ENCODE measurements around the gene FAM13A.
"Not testable (repeated sequence)": the region's sequence is repeated elsewhere in the genome, so short reads cannot be mapped to it uniquely, and the experiment has no call there.

FAM13A gene

GRCh38 chr4:89056953-89057398, at the start of gene FAM13A:
TSS of gene FAM13A (minus strand) at chr4:89057185. CDS start at chr4:89056964, 221 bp downstream.
- DNase-seq, result peak; percentile 76

GRCh38 chr4:89105726-89106125, 48.7 kb upstream of the FAM13A start:
- DNase-seq, result no peak

- peak; percentile 43 for DNase-seq
Observed at GRCh38 chr4:89101256-89102161, 44.5 kb upstream of the FAM13A start.

- DNase-seq, result no peak
Observed at GRCh38 chr4:89100853-89101252, 43.9 kb upstream of the FAM13A start.

GRCh38 chr4:89099471-89099870, 42.5 kb upstream of the FAM13A start:
- DNase-seq, result no peak

- no peak for DNase-seq
Observed at GRCh38 chr4:89099034-89099433, 42.0 kb upstream of the FAM13A start.

GRCh38 chr4:89078300-89078699, 21.3 kb upstream of the FAM13A start:
- DNase-seq, result no peak

GRCh38 chr4:89077761-89078160, 20.8 kb upstream of the FAM13A start:
- peak; percentile 13 for DNase-seq

- DNase-seq, result no peak
Observed at GRCh38 chr4:89072921-89073320, 15.9 kb upstream of the FAM13A start.

GRCh38 chr4:89071311-89071710, 14.3 kb upstream of the FAM13A start:
- no peak for DNase-seq

- DNase-seq, result no peak
Observed at GRCh38 chr4:89070041-89070440, 13.1 kb upstream of the FAM13A start.

- no peak for DNase-seq
Observed at GRCh38 chr4:89069481-89069880, 12.5 kb upstream of the FAM13A start.

GRCh38 chr4:89067417-89067816, 10.4 kb upstream of the FAM13A start:
- no peak for DNase-seq

- DNase-seq, result no peak
Observed at GRCh38 chr4:89064848-89065247, 7.9 kb upstream of the FAM13A start.

- DNase-seq, result not testable (repeated sequence)
Observed at GRCh38 chr4:89057844-89058243, 859 bp upstream of the FAM13A start.

- DNase-seq, result no peak
Observed at GRCh38 chr4:89056292-89056952, 563 bp downstream of the FAM13A start.

GRCh38 chr4:89055157-89056080, 1.6 kb downstream of the FAM13A start:
- no peak for DNase-seq

- DNase-seq, result no peak
Observed at GRCh38 chr4:89054627-89055026, 2.4 kb downstream of the FAM13A start.

- no peak for DNase-seq
Observed at GRCh38 chr4:89049853-89050252, 7.1 kb downstream of the FAM13A start.

- no peak for DNase-seq
Observed at GRCh38 chr4:89048906-89049601, 7.9 kb downstream of the FAM13A start.

- no peak for DNase-seq
Observed at GRCh38 chr4:89044147-89044900, 12.7 kb downstream of the FAM13A start.

GRCh38 chr4:89042055-89042454, 14.9 kb downstream of the FAM13A start:
- no peak for DNase-seq
